Measurements from ENCODE around the gene EHBP1L1.

EHBP1L1 gene

GRCh38 chr11:65639623-65640482 is 64.0 kb downstream of the EHBP1L1 start:
- DNase-seq = peak; percentile 55

- DNase-seq = no peak
These were observed 64.8 kb downstream of the EHBP1L1 start for GRCh38 chr11:65640483-65641296.

GRCh38 chr11:65641297-65642013 is 65.6 kb downstream of the EHBP1L1 start:
- DNase-seq = no peak

Measured in NCI-H2107 (cell line).